Gastrocnemius medialis (tissue), 4 donors: ENCODE data around the gene CDK10.

Experiments
- POLR2A ChIP-seq, 2 donors: fragments of 450-650 bp; IDR thresholded peaks; one replicate each; pipeline ENCODE4 v1.6.1; 2017; ENCODE audit warnings: antibody characterized with exemption in 2 of 2, mild to moderate bottlenecking in 2 of 2, moderate library complexity in 2 of 2
- TF ChIP-seq, protein P1 (sequence below), 5 experiments: fragments of 450-650 bp in 3 of 5; fragments of 200-600 bp in 2 of 5; sonication (generic) in 2 of 5; IDR thresholded peaks in 4 of 5; conservative IDR thresholded peaks in 1 of 5; 1 replicate in 4 of 5; 2 replicates in 1 of 5; pipeline ENCODE4 v1.5.1; 2016 to 2019; ENCODE audit warnings: antibody characterized with exemption in 5 of 5, mild to moderate bottlenecking in 3 of 5, moderate library complexity in 3 of 5

DNA sequence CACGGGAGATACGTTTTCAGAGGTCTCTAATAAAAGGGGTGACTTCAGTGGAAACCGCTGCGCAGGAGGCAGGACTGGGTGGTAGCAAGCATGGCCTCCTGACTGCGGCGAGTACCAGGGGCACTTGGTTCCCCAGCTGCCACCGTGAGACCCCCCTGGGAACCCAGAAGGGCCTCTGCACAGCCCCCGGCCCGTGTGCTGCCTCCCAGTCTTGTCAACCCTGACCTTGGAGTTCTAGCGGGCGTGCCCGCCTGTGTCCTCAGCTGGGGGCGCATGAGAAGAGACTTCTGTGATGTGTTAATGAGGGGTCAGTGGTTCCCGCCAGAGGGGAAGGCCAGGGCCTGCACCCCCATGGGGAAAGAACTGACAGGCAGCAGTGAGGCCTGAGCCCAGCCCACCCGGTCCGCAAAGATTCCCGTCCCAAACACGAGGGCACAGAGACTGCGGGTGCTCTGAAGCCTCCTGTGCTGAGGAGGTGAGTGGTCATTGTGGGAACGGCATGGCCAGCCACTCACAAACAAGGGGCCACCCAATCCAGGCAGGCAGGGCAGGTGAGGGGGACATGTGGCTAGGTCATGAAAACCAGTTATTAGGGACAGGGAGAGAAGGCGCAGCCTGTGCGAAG lies 44.2 kb downstream of the CDK10 start:
- TF ChIP-seq, protein P1, sequence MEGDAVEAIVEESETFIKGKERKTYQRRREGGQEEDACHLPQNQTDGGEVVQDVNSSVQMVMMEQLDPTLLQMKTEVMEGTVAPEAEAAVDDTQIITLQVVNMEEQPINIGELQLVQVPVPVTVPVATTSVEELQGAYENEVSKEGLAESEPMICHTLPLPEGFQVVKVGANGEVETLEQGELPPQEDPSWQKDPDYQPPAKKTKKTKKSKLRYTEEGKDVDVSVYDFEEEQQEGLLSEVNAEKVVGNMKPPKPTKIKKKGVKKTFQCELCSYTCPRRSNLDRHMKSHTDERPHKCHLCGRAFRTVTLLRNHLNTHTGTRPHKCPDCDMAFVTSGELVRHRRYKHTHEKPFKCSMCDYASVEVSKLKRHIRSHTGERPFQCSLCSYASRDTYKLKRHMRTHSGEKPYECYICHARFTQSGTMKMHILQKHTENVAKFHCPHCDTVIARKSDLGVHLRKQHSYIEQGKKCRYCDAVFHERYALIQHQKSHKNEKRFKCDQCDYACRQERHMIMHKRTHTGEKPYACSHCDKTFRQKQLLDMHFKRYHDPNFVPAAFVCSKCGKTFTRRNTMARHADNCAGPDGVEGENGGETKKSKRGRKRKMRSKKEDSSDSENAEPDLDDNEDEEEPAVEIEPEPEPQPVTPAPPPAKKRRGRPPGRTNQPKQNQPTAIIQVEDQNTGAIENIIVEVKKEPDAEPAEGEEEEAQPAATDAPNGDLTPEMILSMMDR (IDR thresholded peaks at IDR 0.05 in 4 of 5, conservative IDR thresholded peaks at IDR 0.05 in 1 of 5) = no peak
- TF ChIP-seq POLR2A (IDR thresholded peaks at IDR 0.05) = no peak
